Measurements from ENCODE around the gene ARL3.
A peak's percentile ranks its signal among the peaks of the same experiment; 100 is the strongest.
"Not testable (repeated sequence)": the region's sequence is repeated elsewhere in the genome, so short reads cannot be mapped to it uniquely, and the experiment has no call there.

The ARL3 gene

DNA sequence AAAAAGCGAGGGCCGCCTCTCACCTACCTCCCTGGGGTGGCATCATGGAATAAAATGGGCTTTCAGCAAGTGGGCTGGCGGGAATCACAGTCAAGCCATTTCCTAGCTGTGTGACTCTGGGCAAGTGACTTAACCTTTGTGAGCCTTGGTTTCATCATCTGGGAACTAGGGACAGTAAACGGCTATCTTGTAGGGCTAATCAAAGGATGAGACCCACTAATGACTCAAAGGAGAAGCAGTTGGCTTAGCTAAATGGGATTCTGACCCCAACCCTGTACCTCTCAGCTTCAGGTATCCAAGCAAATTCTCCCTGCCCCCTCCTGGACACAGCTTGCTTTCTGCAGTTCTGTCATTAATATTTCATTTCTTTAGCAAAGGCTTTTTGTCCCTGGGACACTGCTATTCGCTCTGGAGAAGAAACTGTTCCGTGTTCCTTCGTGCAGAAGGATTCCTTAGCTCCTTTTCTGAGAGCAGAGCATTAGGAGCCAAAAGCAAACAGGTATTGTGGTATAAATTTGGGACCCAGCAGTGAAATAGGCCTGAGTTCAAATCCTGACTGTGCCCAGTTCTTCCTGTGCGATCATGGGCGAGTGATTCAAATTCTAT is 44.0 kb downstream of the ARL3 start:
- DNase-seq: no peak

DNA sequence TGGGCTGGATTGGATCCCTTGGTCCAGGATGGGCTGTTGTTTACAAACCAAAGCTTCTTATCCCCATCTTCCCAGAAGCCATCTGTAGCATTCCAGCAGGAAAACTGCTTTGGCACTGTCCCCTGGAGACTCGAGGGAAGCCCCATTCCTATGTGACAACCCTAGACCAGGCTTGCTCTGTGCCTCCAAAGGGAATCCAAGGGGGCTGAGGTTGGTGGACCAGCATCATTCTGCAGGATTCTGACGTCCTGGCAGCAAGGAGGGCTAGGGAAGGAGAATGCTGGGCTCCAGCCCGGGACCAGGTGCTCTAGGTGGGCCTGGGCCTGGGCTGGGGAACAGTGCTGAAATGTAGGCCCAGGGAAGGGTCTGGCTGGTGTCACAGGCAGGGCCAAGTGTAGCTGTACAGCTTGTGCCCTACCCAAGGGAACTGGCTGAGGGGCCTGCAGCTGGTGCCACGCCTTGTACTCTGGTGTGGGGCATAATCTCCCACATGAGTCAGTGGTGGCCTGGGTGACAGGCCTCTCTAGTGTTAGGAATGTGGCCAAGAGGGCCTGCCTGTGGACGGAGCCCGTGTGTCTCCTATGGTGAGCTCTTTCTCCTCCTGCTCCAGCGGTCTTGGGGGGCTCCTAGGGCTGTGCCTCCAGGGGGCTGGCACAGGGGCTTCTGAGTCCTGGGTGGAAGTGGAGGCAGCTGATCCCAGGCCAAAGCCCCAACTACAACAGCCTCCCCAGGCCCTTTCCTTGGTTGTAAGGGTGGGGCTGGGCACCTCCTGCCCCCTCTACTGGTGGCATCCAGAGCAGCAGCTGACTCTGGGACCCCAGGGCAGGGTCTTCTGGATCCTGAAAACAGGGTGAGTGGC is 44.8 kb downstream of the ARL3 start:
- no peak for DNase-seq

DNA sequence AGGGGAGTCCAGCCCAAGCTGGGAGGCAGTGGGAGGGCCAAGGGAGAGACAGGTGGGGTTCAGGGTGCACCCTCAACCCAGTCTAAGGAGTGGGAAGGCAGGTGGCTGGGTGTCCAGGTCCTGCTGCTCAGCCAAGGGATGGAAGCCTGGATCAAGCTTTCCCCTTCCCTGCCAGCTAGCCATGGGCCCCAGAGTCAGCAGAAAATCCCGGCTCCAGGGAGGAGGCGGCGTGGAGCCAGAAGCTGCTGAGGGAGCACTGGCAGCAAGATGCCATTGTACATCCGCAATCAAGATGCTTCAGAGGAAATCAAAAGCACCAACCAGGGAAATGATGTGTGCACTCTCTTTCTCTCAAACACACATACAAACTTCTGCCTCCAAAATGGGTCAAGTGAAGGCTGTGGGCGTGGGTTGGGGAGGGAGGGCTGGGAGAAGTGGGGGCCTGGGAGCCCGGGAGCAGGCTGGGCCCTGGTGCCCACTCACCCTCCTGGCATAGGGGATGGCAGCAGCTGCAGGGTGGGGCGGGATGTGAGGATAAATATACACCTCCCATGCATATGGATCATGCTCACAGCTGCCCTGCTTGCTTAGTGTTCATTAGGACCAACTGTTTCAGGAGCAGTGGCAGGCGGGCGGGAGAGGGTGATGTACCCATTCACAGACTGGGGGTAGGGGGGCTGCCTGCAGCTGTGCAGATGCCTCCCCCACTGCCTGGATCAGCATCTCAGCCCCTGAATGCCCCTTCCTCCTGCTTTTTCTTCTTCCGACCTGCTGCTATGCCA is 45.7 kb downstream of the ARL3 start:
- no peak for DNase-seq

DNA sequence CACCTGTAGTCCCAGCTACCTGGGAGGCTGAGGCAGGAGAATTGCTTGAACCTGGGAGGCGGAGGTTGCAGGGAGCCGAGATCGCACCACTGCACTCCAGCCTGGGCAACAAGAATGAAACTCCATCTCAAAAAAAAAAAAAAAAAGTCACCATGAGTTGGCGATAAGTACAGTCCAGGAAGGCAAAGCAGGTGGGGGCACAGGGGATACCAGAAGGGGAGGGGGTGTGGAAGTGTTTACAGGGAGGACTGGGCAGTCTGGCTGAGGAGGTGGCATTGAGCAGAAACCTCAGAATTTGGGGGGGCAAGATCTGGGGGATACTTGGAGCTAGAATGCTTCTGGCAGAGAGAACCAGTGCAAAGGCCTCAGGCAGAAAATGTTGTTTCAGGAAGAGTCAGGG is 46.8 kb downstream of the ARL3 start:
- DNase-seq: not testable (repeated sequence)

DNA sequence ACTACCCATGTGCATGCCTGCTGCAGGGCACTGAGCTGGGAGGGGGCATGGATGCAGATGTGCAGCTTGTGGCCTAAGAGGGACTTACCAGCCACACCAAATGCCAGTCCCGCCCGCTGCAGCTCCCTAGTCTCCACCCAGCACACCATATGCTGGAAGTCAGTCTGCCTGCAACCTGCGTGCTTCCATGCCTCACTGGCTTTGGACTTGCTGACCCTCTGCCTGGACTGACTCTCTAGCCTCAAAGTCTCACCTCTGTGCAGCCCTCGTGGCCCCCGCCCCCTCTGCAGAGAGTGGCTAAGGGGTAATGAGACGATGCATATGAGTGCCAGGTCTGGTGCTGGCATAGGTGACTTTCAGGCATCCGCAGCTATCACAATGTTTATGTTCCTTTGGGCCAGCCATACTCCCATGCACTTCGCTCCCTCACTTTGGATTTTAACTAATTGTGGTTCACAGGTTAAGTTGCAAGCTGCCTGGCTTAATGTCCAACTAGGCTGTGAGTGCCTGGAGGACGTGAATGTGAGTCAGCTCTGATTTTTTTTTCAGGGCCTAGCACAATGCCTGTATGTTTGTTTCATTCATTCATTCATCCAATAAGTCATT is 48.2 kb downstream of the ARL3 start:
- DNase-seq: no peak

DNA sequence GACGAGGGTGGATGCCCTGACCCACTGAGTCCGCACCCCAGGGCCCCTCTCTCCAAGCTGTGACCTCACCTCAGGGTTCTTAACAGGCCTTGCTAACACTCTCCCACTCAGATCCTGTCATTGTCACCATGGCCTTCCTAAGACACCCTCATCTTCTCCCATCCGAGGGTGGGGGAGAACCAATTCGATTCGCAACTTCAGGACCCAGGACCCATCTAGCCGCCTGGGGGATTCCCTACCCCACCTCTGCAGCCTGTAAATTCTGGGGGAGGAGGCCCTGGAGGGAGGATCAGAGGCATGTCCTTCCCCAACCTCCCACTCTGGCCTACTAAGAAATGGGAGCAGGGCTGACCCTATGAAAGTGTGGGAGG is 52.6 kb downstream of the ARL3 start:
- DNase-seq: no peak

DNA sequence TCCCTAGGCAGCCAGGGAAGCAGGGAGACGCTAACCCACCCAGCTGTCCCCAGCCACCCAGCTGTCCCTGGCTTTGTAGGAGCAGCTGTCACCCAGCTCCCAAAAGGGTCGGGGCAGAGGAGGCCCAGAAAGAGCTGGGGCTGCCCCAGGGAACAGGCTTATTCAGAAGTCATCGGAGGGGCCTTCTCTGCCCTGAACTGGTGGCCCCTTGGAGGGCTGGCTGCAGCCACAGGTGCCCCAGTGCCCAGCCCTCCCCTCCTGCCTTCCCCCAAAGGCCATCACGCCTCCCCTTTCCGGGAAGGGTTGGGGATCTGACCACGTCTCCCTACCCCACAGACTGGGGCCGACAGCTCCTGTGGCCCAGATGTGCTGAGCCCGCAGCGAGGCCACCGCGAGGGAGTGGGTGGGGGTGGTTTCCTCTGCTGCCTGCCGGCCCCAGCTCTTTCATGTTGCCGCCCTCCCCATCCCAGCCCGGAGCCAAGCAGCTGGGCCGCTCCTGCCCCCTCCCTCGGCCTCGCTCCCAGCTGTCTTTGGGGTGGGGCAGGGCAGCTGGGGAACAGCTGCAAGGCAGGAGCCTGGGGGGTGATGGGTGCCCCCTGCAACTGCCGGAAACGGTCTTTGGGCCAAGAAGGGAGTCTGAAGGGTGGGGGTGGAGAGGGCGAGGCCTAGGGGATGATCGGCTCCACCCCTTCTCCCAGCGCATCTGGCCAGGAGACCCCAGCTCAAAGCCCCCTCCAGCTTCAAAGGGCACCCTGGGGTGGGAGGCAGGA is 53.1 kb downstream of the ARL3 start:
- DNase-seq: peak; percentile 45 to 56

DNA sequence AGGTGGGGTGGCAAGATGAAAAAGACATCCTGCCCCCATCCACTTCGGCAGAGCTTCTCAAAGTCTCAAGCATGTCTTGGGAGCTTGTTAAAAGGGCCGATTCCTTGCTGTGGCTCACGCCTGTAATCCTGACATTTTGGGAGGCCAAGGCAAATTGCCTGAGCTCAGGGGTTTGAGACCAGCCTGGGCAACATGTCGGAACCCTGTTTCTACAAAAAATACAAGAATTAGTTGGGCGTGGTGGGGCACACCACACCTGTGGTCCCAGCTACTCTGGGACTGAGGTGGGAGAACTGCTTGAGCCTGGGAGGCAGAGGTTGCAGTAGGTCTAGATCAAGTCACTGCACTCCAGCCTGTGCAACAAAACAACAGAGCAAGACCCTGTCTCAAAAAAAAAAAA is 55.4 kb downstream of the ARL3 start:
- DNase-seq: no peak

DNA sequence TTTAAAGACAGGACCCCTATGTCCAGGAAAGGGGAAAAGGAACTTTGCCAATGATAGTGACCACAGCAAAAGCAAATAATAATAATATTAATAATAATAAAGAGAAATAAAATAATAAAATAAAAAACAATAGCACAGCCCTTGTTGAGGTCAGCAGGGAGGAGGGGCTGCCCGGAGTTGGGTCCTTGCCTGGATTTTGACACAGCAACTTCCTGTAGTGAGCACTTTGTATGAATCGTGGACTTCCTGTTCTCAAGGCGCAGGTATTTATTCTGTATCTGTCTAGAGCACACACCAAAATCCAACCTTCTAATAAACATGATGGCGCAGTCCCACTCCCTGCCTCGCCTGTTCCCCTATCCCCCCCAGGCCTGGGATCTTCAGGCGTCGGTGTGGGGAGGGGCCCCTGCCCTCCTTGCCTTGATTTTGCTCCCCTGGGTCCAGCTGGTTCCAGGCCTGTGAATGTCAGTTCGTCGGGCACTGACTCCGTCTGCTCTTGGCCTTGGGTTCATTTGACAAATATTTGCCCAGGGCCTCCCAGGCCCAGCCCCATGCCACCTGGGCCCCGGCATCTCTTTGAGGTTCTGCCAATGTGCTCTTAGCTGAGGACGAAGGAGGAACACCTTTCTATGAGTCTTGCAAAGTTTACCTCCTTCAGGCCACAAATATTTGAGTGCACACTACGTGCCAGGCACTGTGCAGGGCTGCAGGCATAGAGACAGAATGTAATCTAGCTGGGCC is 56.0 kb downstream of the ARL3 start:
- no peak for DNase-seq

DNA sequence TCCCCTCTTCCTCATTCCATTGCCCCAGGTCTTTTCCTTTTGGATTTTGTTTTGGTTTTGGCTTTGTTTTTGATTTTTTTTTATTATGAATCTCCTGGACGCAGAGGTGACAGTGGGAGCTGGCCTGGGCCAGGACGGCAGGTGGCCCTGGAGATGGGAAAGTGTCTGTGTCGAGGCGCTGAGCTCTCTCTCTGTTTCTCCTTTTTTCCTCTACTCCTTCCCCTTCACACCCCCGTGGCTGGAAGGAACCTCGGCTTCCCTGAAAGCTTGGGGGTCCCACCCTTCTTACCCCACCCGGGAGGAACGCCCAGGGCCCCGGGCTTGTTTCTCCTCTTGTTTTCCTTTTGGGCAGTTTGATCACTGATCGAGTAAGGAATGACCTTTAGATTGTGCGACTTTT is 56.7 kb downstream of the ARL3 start:
- no peak for DNase-seq

DNA sequence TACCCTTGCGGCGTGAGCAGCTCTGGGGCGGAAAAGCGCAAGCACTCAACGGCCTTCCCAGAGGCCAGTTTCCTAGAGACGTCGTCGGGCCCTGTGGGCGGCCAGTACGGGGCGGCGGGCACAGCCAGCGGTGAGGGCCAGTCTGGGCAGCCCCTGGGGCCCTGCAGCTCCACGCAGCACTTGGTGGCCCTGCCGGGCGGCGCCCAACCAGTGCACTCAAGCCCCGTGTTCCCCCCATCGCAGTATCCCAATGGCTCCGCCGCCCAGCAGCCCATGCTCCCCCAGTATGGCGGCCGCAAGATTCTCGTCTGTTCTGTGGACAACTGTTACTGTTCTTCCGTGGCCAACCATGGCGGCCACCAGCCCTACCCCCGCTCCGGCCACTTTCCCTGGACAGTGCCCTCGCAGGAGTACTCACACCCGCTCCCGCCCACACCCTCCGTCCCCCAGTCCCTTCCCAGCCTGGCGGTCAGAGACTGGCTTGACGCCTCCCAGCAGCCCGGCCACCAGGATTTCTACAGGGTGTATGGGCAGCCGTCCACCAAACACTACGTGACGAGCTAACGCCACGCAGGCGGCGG is 57.3 kb downstream of the ARL3 start:
- no peak for DNase-seq

DNA sequence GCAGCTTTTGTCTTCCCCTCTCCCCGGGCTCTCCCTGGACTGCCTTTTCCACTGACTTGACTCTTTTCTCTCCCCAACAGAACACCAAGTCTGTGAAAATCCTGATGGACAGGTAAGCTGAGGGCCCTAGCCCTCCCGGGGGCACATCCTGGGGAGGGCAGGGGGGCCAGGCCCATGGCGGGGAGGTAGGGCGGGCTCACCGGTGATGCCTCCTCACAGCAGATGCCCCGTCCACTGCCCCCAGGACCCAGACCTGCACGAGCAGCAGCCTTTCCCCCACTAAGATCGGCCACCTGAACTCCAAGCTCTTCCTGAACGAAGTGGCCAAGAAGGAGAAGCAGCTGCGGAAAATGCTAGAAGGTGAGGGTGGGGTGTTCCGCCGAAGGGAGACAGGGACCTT is 58.2 kb downstream of the ARL3 start:
- DNase-seq: no peak

DNA sequence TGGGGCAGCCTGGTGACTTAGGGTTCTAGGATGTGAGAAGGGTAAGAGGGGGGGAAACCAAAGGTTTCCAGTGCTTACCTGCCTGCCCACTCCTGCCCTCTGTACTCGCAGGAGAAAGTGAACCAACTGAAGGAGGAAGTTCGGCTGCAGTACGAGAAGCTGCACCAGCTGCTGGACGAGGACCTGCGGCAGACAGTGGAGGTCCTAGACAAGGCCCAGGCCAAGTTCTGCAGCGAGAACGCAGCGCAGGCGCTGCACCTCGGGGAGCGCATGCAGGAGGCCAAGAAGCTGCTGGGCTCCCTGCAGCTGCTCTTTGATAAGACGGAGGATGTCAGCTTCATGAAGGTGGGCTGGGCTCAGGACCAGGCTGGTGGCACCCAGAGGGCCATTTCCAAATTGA is 59.2 kb downstream of the ARL3 start:
- no peak for DNase-seq

DNA sequence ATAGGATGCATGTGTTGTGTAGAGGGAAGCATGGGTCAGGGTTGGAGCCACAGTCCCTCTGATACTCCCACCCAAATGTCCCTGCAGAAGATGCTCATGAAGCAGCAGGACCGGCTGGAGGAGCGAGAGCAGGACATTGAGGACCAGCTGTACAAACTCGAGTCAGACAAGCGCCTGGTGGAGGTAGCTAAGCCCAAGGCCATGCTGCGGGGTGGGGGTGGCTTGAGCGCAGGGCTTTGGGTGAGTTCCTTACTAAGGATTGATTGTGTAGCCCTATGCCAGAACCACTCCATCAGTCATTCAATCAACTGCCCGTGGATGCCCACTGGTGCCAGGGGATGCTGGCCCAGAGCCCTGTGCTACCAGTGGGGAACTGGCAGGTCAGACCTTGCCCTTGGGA is 59.6 kb downstream of the ARL3 start:
- no peak for DNase-seq

DNA sequence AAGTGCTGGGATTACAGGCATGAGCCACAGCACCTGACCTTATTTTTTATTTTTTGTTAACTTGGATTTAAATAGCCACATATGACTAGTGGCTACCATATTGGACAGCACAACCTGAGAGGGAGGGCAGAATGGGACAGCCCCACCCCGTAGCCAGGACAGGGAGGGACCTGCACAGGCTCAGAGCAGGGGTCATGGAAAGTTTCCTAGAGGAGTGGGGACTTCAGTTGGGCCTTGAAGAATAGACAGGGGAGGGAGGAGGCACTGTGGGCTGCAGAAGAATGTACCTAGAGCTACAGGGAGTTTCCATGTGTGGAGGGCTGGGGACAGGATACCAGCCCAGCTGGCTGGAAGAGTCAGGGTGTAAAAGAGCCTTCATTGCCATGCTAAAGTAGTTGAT is 61.1 kb downstream of the ARL3 start:
- no peak for DNase-seq

DNA sequence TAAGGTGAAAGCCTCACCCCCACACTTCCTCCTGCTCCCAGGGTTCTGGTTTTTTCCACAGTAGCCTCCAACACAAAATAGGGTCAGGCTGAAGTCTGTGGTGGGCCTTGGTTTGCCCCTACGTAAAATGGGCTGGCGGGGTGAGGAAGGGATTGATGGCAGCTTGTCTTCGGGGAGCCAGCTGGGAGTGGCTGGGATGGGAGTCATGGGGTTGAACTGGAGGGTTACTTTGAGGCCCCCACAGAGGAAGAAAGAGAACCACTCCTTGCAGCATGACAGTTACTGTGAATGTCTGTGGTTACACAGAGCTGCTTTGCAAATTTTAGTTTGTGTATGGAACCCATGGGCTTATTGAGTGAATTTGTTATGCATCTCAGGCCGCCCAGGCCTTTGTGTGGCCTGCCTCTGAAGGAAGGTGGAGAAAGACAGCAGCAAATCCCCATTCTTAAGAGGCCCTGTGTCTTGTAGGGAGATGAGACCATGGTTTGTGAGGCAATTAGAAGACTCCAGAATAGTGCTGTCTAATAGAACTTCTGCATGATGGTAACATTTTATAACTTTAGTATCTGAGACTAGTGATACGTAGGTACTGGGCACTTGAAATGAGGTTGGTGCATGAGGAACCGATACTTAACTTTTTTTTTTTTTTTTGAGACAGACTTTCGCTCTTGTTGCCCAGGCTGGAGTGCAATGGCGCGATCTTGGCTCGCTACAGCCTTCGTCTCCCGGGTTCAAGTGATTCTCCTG is 61.9 kb downstream of the ARL3 start:
- DNase-seq: no peak

DNA sequence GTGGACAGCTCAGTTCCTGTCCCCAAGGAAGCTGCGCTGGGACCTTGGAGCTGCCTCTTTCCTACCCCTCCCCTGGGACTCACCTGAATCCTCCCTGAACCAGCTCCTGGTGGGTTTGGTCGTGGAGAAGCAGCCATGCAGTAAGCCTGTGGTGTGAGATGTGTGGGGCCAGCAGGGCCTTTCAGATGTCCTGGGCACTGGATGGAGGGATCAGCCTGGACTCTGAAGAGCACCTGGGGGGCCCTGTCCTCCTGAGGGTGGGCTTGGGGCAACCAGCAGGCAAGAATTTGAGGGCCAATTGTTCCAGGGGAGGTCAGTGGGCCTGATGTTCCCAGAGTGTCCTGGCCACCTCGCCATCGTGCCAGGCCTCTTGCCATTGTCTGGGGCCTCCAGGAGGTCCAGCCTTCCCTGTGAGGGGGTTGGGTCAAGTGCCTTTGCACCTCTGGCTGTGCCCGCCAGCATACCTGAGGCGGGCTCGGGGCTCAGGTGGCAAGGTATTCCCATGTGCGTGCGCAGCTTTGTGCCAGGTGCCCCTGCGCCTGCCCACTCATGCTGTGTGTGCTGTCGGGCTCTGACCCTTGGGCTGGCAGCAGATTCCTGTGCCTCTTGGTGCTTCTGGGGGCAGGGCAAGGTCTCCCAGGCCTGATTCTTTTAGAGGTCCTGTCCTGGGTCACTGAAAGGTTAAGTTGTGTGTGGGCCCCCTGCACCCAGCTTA is 62.6 kb downstream of the ARL3 start:
- no peak for DNase-seq

DNA sequence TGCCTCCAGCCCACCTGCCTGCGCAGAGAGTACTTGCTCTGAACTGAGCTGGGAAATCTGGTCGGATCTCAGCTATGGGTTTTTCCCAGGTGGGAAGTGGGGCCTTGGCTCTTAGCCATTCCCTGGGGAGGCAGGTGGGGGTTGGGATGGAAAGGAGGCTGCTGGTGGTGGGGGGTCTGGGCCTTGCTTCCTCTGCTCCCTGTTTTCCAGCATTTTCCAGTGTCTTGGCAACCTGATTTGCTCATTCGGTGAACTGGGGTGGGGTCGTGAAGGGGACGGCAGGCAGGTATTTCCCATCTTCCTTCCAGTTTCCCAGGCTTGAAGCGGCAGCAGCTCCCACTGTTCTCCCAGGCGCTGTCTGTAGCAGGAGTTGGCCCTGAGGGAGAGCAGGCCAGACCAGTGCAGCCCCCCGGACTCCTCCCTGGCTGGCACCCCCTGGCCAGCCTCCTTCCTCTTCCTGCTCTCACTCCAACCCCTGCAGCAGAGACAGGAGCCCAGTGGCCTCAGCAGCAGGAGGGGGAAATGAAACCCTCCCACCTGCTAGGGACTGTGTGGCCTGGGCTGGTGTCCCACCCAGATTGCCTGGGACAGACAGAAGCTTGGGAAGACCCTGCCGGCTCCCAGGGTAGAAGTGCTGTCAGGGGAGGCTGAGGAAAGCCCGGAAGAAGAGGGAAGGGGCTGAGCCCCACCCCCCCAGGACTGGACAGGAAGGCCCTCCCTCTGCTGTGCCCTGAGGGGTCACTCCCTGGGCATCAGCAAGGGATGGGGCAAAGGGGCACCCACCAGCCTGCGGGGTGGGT is 63.3 kb downstream of the ARL3 start:
- DNase-seq: no peak
